WTC11 (cell line): Measurements from ENCODE around the gene BCAT1.

Source experiments
- CTCF ChIP-seq: fragments of 200-600 bp; IDR thresholded peaks from 2 replicates; pipeline ENCODE4 v1.8.0; 2022; ENCODE audit warnings: antibody characterized with exemption
- E2F1 ChIP-seq: sonication (generic); formaldehyde crosslinking; IDR thresholded peaks from 2 replicates; pipeline ENCODE4 v1.8.0; 2022; ENCODE audit warnings: mild to moderate bottlenecking, missing genetic modification reagents
- E2F5 ChIP-seq: sonication (generic); formaldehyde crosslinking; IDR thresholded peaks from 2 replicates; pipeline ENCODE4 v1.8.1; 2022; ENCODE audit warnings: mild to moderate bottlenecking, moderate library complexity, missing genetic modification reagents
- MAX ChIP-seq: sonication (generic); formaldehyde crosslinking; IDR thresholded peaks from 2 replicates; pipeline ENCODE4 v1.8.0; 2022; ENCODE audit warnings: mild to moderate bottlenecking, missing genetic modification reagents
- TCF7 ChIP-seq: sonication (generic); formaldehyde crosslinking; IDR thresholded peaks from 2 replicates; pipeline ENCODE4 v1.8.0; 2022; ENCODE audit warnings: mild to moderate bottlenecking, low read depth, missing genetic modification reagents, moderate library complexity

GRCh38 chr12:24772813-24773212, 176.1 kb downstream of the BCAT1 start:
- no peak for TF ChIP-seq CTCF
- no peak for TF ChIP-seq MAX (CRISPR knock-in tag)
- TF ChIP-seq TCF7 = no peak
- no peak for TF ChIP-seq E2F5
- no peak for TF ChIP-seq E2F1
